Measurements from ENCODE around the gene NPLOC4. TPM values are rescaled to one million over a fixed set of nuclear protein-coding genes. Genes with fewer than 3 reads are reported as not detected.

Gene NPLOC4
- total RNA-seq, 2 donors from 2014 or later, result 77.7 to 87.3 TPM

Other genes starting within 250 kb of the NPLOC4 start
- 10 to 100 TPM; 17.3 to 19.1 TPM for gene BAHCC1, start 241.7 kb downstream of the NPLOC4 start, total RNA-seq
- 1,000 to 10,000 TPM; 1,410 to 1,809 TPM for gene ACTG1, start 124.3 kb downstream of the NPLOC4 start, total RNA-seq
- 1 to 10 TPM; 1.6 to 2.0 TPM for gene FSCN2, start 108.7 kb downstream of the NPLOC4 start, total RNA-seq
- 10 to 100 TPM; 18.9 TPM for gene FAAP100, start 84.8 kb downstream of the NPLOC4 start, total RNA-seq
- under 1 TPM; 0.14 to 0.51 TPM for gene TSPAN10, start 84 bp upstream of the NPLOC4 start, total RNA-seq
- gene PDE6G, start 19.4 kb upstream of the NPLOC4 start, total RNA-seq, result not detected
- 10 to 100 TPM; 18.0 to 21.2 TPM for gene OXLD1, start 29.5 kb upstream of the NPLOC4 start, total RNA-seq
- 1 to 10 TPM; 8.5 to 9.9 TPM for gene CCDC137, start 29.6 kb upstream of the NPLOC4 start, total RNA-seq
- gene ARL16, start 46.7 kb upstream of the NPLOC4 start, total RNA-seq, result 10 to 100 TPM; 20.0 to 26.7 TPM
- 10 to 100 TPM; 81.6 to 90.7 TPM for gene HGS, start 46.9 kb upstream of the NPLOC4 start, total RNA-seq
- 10 to 100 TPM; 31.8 to 36.8 TPM for gene MRPL12, start 66.3 kb upstream of the NPLOC4 start, total RNA-seq
- gene SLC25A10, start 75.2 kb upstream of the NPLOC4 start, total RNA-seq, result 1 to 10 TPM; 1.9 to 2.3 TPM
- gene GCGR, start 167.0 kb upstream of the NPLOC4 start, total RNA-seq, result not detected
- gene MCRIP1, start 196.2 kb upstream of the NPLOC4 start, total RNA-seq, result 100 to 1,000 TPM in 1 of 2 donors, 10 to 100 TPM in 1; 97.6 to 101 TPM
- not detected for gene PPP1R27, start 197.9 kb upstream of the NPLOC4 start, total RNA-seq
- gene P4HB, start 223.4 kb upstream of the NPLOC4 start, total RNA-seq, result 100 to 1,000 TPM; 339 to 482 TPM
- gene ARHGDIA, start 234.2 kb upstream of the NPLOC4 start, total RNA-seq, result 100 to 1,000 TPM; 375 to 421 TPM

Data from posterior vena cava (tissue), 2 donors.